Natural killer cell (primary cell): ENCODE results near the gene BMPR1A. TPM values are rescaled to one million over a fixed set of nuclear protein-coding genes. Genes with fewer than 3 reads are reported as not detected.

Experiments
- ATAC-seq, 3 donors: fragments of 150-1000 bp in 2 of 3; fragments of 200-7000 bp in 1 of 3; cut with Tn5 transposase; 1 replicate in 1 of 3; 2 replicates in 2 of 3; pipeline ENCODE4 v1.10.0; 2021; ENCODE audit warnings: mild to moderate bottlenecking in 2 of 3, moderate library complexity in 2 of 3
- DNase-seq, 2 donors: peaks; one replicate each; pipeline versions ENCODE4 v3.0.0 to v3.0.0-alpha.2; 2013 to 2021; ENCODE audit warnings: mixed read lengths in 1 of 2
- H3K27ac ChIP-seq: one replicate; pipeline ENCODE4 v1.5.1; 2013; ENCODE audit warnings: mild to moderate bottlenecking, low read length
- H3K27me3 ChIP-seq: one replicate; pipeline ENCODE4 v1.6.1; 2013; ENCODE audit warnings: low read length; ENCODE audit not compliant: control insufficient read depth, insufficient read depth
- H3K36me3 ChIP-seq: one replicate; pipeline ENCODE4 v1.6.1; 2013; ENCODE audit warnings: low read length; ENCODE audit not compliant: control insufficient read depth, insufficient read depth
- H3K4me1 ChIP-seq: one replicate; pipeline ENCODE4 v1.6.1; 2013; ENCODE audit warnings: low read length; ENCODE audit not compliant: control insufficient read depth, insufficient read depth
- H3K4me3 ChIP-seq: one replicate; pipeline ENCODE4 v1.5.1; 2013; ENCODE audit warnings: low read length
- H3K9me3 ChIP-seq: one replicate; pipeline ENCODE4 v1.6.1; 2013; ENCODE audit warnings: low read length; ENCODE audit not compliant: control insufficient read depth, insufficient read depth
- H3K27ac Mint-ChIP-seq, 2 donors: one replicate each; pipeline ENCODE4 v1.8.0; 2022; ENCODE audit warnings: mild to moderate bottlenecking in 2 of 2, mixed read lengths in 2 of 2, moderate library complexity in 1 of 2
- H3K27me3 Mint-ChIP-seq, 2 donors: one replicate each; pipeline ENCODE4 v1.8.0; 2022; ENCODE audit warnings: low read depth in 2 of 2, mixed read lengths in 2 of 2
- H3K36me3 Mint-ChIP-seq: one replicate; pipeline ENCODE4 v1.8.0; 2022; ENCODE audit warnings: mixed read lengths
- H3K4me1 Mint-ChIP-seq, 2 donors: one replicate each; pipeline ENCODE4 v1.8.0; 2022; ENCODE audit warnings: mixed read lengths in 2 of 2
- H3K4me3 Mint-ChIP-seq: one replicate; pipeline ENCODE4 v1.8.0; 2022; ENCODE audit warnings: mild to moderate bottlenecking, moderate library complexity, mixed read lengths
- H3K9me3 Mint-ChIP-seq, 2 donors: one replicate each; pipeline ENCODE4 v1.8.0; 2022; ENCODE audit warnings: mixed read lengths in 2 of 2
- WGBS: methylation state at CpG from one replicate; pipeline ENCODE4 v1.1.7; 2013; ENCODE audit warnings: missing lambda C conversion rate; ENCODE audit not compliant: insufficient coverage; 5-methylcytosine and 5-hydroxymethylcytosine counted together
- intact Hi-C: fragments of 100-400 bp; cut with micrococcal nuclease; formaldehyde crosslinking; loops from one replicate; pipeline ENCODE4 v1.14.2; 2022
- total RNA-seq, 4 donors: library from RNA; stranded (reverse); fragments of 120-200 nt in 1 of 4; gene quantifications; one replicate each; pipeline versions ENCODE4 v1.2.3 to v1.2.4, GENCODE V29; 2013 to 2022
- TF ChIP-seq, protein P1 (sequence below): fragments of 200-600 bp; IDR thresholded peaks from one replicate; pipeline ENCODE4 v1.8.0; 2022; ENCODE audit warnings: antibody characterized with exemption

BMPR1A gene
- total RNA-seq, 3 donors from 2014 or later (not counting 1 experiment from before 2014, with no cell fraction given) = 5.5 to 8.1 (median 7.7) TPM

DNA sequence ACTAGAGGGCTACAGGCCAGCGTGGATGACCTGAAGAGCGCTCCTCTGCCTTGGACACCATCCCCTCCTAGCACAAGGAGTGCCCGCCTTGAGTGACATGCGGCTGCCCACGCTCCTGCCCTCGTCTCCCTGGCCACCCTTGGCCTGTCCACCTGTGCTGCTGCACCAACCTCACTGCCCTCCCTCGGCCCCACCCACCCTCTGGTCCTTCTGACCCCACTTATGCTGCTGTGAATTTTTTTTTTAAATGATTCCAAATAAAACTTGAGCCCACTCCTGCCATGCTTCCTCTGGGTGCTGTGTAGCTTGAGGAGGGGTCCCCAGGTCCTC lies 206.5 kb downstream of the BMPR1A start:
- no peak overlapping the region for H3K27ac Mint-ChIP-seq
- Histone ChIP-seq H3K27ac (no peak overlapping the region), H3K4me3 (no peak overlapping the region), H3K9me3 (no peaks in the 10 kb centered on the region), H3K4me1 (peaks cover 26% of the 10 kb centered on the region), H3K36me3 (no peaks in the 10 kb centered on the region), H3K27me3 (no peaks in the 10 kb centered on the region)
- no peak for ATAC-seq
- H3K27me3 Mint-ChIP-seq = no peaks in the 10 kb centered on the region
- TF ChIP-seq, protein P1, sequence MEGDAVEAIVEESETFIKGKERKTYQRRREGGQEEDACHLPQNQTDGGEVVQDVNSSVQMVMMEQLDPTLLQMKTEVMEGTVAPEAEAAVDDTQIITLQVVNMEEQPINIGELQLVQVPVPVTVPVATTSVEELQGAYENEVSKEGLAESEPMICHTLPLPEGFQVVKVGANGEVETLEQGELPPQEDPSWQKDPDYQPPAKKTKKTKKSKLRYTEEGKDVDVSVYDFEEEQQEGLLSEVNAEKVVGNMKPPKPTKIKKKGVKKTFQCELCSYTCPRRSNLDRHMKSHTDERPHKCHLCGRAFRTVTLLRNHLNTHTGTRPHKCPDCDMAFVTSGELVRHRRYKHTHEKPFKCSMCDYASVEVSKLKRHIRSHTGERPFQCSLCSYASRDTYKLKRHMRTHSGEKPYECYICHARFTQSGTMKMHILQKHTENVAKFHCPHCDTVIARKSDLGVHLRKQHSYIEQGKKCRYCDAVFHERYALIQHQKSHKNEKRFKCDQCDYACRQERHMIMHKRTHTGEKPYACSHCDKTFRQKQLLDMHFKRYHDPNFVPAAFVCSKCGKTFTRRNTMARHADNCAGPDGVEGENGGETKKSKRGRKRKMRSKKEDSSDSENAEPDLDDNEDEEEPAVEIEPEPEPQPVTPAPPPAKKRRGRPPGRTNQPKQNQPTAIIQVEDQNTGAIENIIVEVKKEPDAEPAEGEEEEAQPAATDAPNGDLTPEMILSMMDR = no peak
- WGBS = 89% methylated on average over 7 of the region's 7 CpGs
- peaks cover 10 to 18% of the 10 kb centered on the region in 2 donors for H3K4me1 Mint-ChIP-seq
- no peaks in the 10 kb centered on the region for H3K9me3 Mint-ChIP-seq
- H3K36me3 Mint-ChIP-seq = no peaks in the 10 kb centered on the region
- no peak for DNase-seq
- intact Hi-C loops = no loop called here
- H3K4me3 Mint-ChIP-seq = no peak overlapping the region

GRCh38 chr10:86963341-86963919 lies 207.0 kb downstream of the BMPR1A start:
- TF ChIP-seq, protein P1 = no peak
- no peaks in the 10 kb centered on the region for H3K27me3 ChIP-seq
- ATAC-seq (no peak), DNase-seq (no peak)
- H3K4me3 ChIP-seq = no peak overlapping the region
- H3K9me3 ChIP-seq = no peaks in the 10 kb centered on the region
- no peaks in the 10 kb centered on the region for H3K36me3 ChIP-seq
- no peaks in the 10 kb centered on the region for H3K27me3 Mint-ChIP-seq
- H3K9me3 Mint-ChIP-seq = no peaks in the 10 kb centered on the region
- peaks cover 10 to 18% of the 10 kb centered on the region in 2 donors for H3K4me1 Mint-ChIP-seq
- WGBS = 90% methylated on average over 12 of the region's 12 CpGs
- H3K4me3 Mint-ChIP-seq = no peak overlapping the region
- intact Hi-C loops = no loop called here
- H3K4me1 ChIP-seq = peaks cover 29% of the 10 kb centered on the region
- no peak overlapping the region for H3K27ac ChIP-seq
- H3K27ac Mint-ChIP-seq = no peak overlapping the region
- H3K36me3 Mint-ChIP-seq = no peaks in the 10 kb centered on the region

- Histone ChIP-seq H3K27ac (no peak overlapping the region), H3K4me1 (peaks cover 34% of the 10 kb centered on the region), H3K4me3 (no peak overlapping the region), H3K36me3 (no peaks in the 10 kb centered on the region), H3K27me3 (no peaks in the 10 kb centered on the region), H3K9me3 (no peaks in the 10 kb centered on the region)
- H3K9me3 Mint-ChIP-seq = no peaks in the 10 kb centered on the region
- H3K4me1 Mint-ChIP-seq = peaks cover 10 to 22% of the 10 kb centered on the region in 2 donors
- no peak overlapping the region for H3K27ac Mint-ChIP-seq
- DNase-seq (no peak), ATAC-seq (no peak)
- no peaks in the 10 kb centered on the region for H3K27me3 Mint-ChIP-seq
- H3K4me3 Mint-ChIP-seq = no peak overlapping the region
- no peaks in the 10 kb centered on the region for H3K36me3 Mint-ChIP-seq
- TF ChIP-seq, protein P1 = no peak
- 90% methylated on average over 13 of the region's 13 CpGs for WGBS
- intact Hi-C loops = no loop called here
Observed at GRCh38 chr10:86964061-86964846, 207.8 kb downstream of the BMPR1A start.
